K562 (cell line): ENCODE measurements around the gene KANK2. TPM values are rescaled to one million over a fixed set of nuclear protein-coding genes. Genes with fewer than 3 reads are reported as not detected.

ENCODE experiments used
- ARNT ChIP-seq, 2 experiments: fragments of 450-650 bp; IDR thresholded peaks; 2 replicates each; pipeline ENCODE4 v1.6.1; 2016; ENCODE audit warnings: mild to moderate bottlenecking in 1 of 2
- CBFA2T3 ChIP-seq: fragments of 450-650 bp; IDR thresholded peaks from 2 replicates; pipeline ENCODE4 v1.6.1; 2017
- CCNT2 ChIP-seq: IDR thresholded peaks from 2 replicates; pipeline ENCODE4 v1.6.1; 2011; ENCODE audit warnings: borderline replicate concordance, low read depth, mild to moderate bottlenecking, moderate library complexity, mixed read lengths, low read length; ENCODE audit not compliant: insufficient read length; ENCODE audit errors: extremely low read depth
- COPS2 ChIP-seq: fragments of 450-650 bp; conservative IDR thresholded peaks from 2 replicates; pipeline ENCODE4 v1.6.1; 2016; ENCODE audit warnings: mild to moderate bottlenecking, moderate library complexity
- ERF ChIP-seq: fragments of 450-650 bp; formaldehyde crosslinking; IDR thresholded peaks from 2 replicates; pipeline ENCODE4 v1.4.0; 2020; ENCODE audit warnings: mild to moderate bottlenecking, mixed read lengths
- ETV5 ChIP-seq: sonication (generic); formaldehyde crosslinking; IDR thresholded peaks from 2 replicates; pipeline ENCODE4 v1.4.0; 2020; ENCODE audit warnings: low read depth, mild to moderate bottlenecking, missing genetic modification reagents
- KAT8 ChIP-seq: fragments of 450-650 bp; IDR thresholded peaks from 2 replicates; pipeline ENCODE4 v1.6.1; 2016; ENCODE audit warnings: low read depth, mild to moderate bottlenecking
- LCOR ChIP-seq: sonication (generic); formaldehyde crosslinking; IDR thresholded peaks from 2 replicates; pipeline ENCODE4 v1.8.0; 2022; ENCODE audit warnings: mild to moderate bottlenecking, missing genetic modification reagents
- NFRKB ChIP-seq: fragments of 450-650 bp; IDR thresholded peaks from 2 replicates; pipeline ENCODE4 v1.6.1; 2016; ENCODE audit warnings: low read depth
- NUFIP1 ChIP-seq: fragments of 450-650 bp; IDR thresholded peaks from 2 replicates; pipeline ENCODE4 v1.6.1; 2018; ENCODE audit not compliant: partially characterized antibody
- SAP30 ChIP-seq: fragments of 200-600 bp; sonication (generic); IDR thresholded peaks from 2 replicates; pipeline ENCODE4 v1.6.1; 2012; ENCODE audit warnings: borderline replicate concordance, low read depth, mild to moderate bottlenecking, moderate library complexity, low read length, control low read depth, inconsistent platforms; ENCODE audit not compliant: insufficient read depth, poor library complexity, severe bottlenecking
- SRSF9 ChIP-seq: fragments of 200-400 bp; formaldehyde crosslinking; IDR thresholded peaks from 2 replicates; pipeline ENCODE4 v1.6.1; 2017; ENCODE audit warnings: low read depth, low read length, borderline replicate concordance
- STAG1 ChIP-seq: sonication (generic); formaldehyde crosslinking; IDR thresholded peaks from 2 replicates; pipeline ENCODE4 v1.5.0; 2020; ENCODE audit warnings: missing genetic modification reagents, borderline replicate concordance
- SUPT5H ChIP-seq: fragments of 450-650 bp; IDR thresholded peaks from 2 replicates; pipeline ENCODE4 v1.6.1; 2016
- VEZF1 ChIP-seq: fragments of 200-800 bp; sonication (Bioruptor generic); IDR thresholded peaks from 2 replicates; pipeline ENCODE4 v1.6.1; 2017; ENCODE audit warnings: missing genetic modification characterization, missing compliant biosample characterization
- ZC3H11A ChIP-seq: IDR thresholded peaks from 2 replicates; pipeline ENCODE4 v1.6.1; 2012; ENCODE audit warnings: low read depth, low read length, improper control_type of control experiment
- ZNF224 ChIP-seq: sonication (generic); formaldehyde crosslinking; IDR thresholded peaks from 2 replicates; pipeline ENCODE4 v1.8.0; 2022; ENCODE audit warnings: mild to moderate bottlenecking, missing genetic modification reagents
- ZNF583 ChIP-seq: fragments of 250-450 bp; sonication (Bioruptor Pico); IDR thresholded peaks from 2 replicates; pipeline ENCODE4 v1.4.0; 2020
- ZNF592 ChIP-seq: fragments of 450-650 bp; IDR thresholded peaks from 2 replicates; pipeline ENCODE4 v1.6.1; 2017; ENCODE audit warnings: antibody characterized with exemption, mild to moderate bottlenecking
- polyA plus RNA-seq, 8 experiments: library from polyadenylated mRNA; depleted of rRNA in 4 of 8; stranded (reverse) in 5 of 8; unstranded in 3 of 8; fragments of >200 nt; fragmentation: Nextera tagmentation in 2 of 8; fragmentation: Illumina TruSeq in 1 of 8; extraction: Ambion mirVana in 2 of 8; extraction: Trizol in 1 of 8; gene quantifications; 2 replicates each; pipeline versions ENCODE4 v1.2.1 to v1.2.3, GENCODE V29; 2011 to 2014; ENCODE audit warnings: inconsistent platforms in 1 of 8, missing spikeins in 1 of 8
- total RNA-seq, 7 experiments: library from RNA; depleted of rRNA in 6 of 7; stranded (reverse); fragments of >200 nt in 6 of 7; fragmentation: Illumina TruSeq in 2 of 7; extraction: Trizol in 2 of 7; gene quantifications; 2 replicates each; pipeline versions ENCODE4 v1.2.1 to v1.2.3, GENCODE V29; 2011 to 2021; ENCODE audit warnings: low replicate concordance in 1 of 7

Gene KANK2
- total and polyA plus RNA-seq, 9 of the 15 experiments (the other 6 are each of a cell fraction or from before 2014, with no cell fraction given) = 4.4 to 47.8 (median 21.3) TPM

GRCh38 chr19:11155373-11156120, 41.8 kb downstream of the KANK2 start, which contains the start of gene SPC24 (continued):
- TF ChIP-seq SUPT5H = peak; percentile 96
- TF ChIP-seq ZNF592 = no peak
- no peak for TF ChIP-seq ETV5 (CRISPR knock-in tag)
- TF ChIP-seq CCNT2 = peak; percentile 64
- TF ChIP-seq STAG1 (CRISPR knock-in tag) = no peak
- TF ChIP-seq ERF (CRISPR knock-in tag) = 0 out of 2 replicates have a peak, but pooled peaks have one; percentile 80
- TF ChIP-seq VEZF1 (CRISPR knock-in tag) = peak; percentile 30
- no peak for TF ChIP-seq ARNT (IDR thresholded peaks at IDR 0.05)
- TF ChIP-seq KAT8 = no peak
- TF ChIP-seq NFRKB = peak; percentile 91; the same call in 1 of the 2 replicates
- 0 out of 2 replicates have a peak, but pooled peaks have one; percentile 43 for TF ChIP-seq ZNF583 (CRISPR knock-in tag)
- no peak for TF ChIP-seq SRSF9
- no peak for TF ChIP-seq COPS2
- TF ChIP-seq NUFIP1 = no peak
- TF ChIP-seq ZNF224 = no peak
- TF ChIP-seq CBFA2T3 = no peak
- TF ChIP-seq SAP30 = peak; percentile 86
- peak; percentile 65; the same call in 1 of the 2 replicates for TF ChIP-seq LCOR (CRISPR knock-in tag)
- no peak for TF ChIP-seq ZC3H11A
